HepG2 (cell line): ENCODE measurements around the gene PAPSS1. TPM values are rescaled to one million over a fixed set of nuclear protein-coding genes. Genes with fewer than 3 reads are reported as not detected.

Experiments
- ATAC-seq: fragments of 200-7000 bp; cut with Tn5 transposase; 3 replicates; pipeline ENCODE4 v1.9.1; 2020; ENCODE audit warnings: mild to moderate bottlenecking, moderate library complexity
- BruUV-seq: library from RNA; stranded (reverse); fragments of 400-500 nt; replicated peaks from 2 replicates; lab custom pipeline; 2021; lab: Mats Ljungman, UMichigan
- CTCF ChIA-PET: fragments of 300-600 bp; formaldehyde crosslinking; extraction: SDS; loops from one replicate; lab custom pipeline; 2021; ENCODE audit warnings: low total read pairs, inconsistent platforms, low intra/inter-chr PET ratio; lab: Yijun Ruan, JAX
- POLR2A ChIA-PET: fragments of 350-600 bp; sonication (Branson Sonifier 250); formaldehyde crosslinking; loops from one replicate; lab custom pipeline; 2020; ENCODE audit warnings: antibody characterized with exemption, inconsistent platforms; lab: Yijun Ruan, JAX
- DNase-seq: peaks from one replicate; pipeline ENCODE4 v3.0.0-alpha.2; 2015; ENCODE audit warnings: low spot score
- FAIRE-seq: peaks from 3 replicates; lab custom pipeline; 2011; peaks lifted over from hg19 to GRCh38; lab: Jason Lieb, UNC
- H2AFZ ChIP-seq: one replicate; pipeline ENCODE4 v1.6.1; 2011; ENCODE audit warnings: low read length, inconsistent platforms
- H3K27ac ChIP-seq: fragments of 300-600 bp; 3 replicates; pipeline ENCODE4 v1.8.0; 2011; ENCODE audit warnings: mixed run types, mild to moderate bottlenecking, mixed read lengths, low read length, inconsistent platforms; ENCODE audit not compliant: insufficient read depth; ENCODE audit errors: extremely low read length
- H3K27me3 ChIP-seq, 2 experiments: fragments of 200-600 bp in 1 of 2; 2 replicates in 1 of 2; 3 replicates in 1 of 2; pipeline versions ENCODE4 v1.6.0 to v1.8.0; 2011; ENCODE audit warnings: low read length in 2 of 2, mild to moderate bottlenecking in 2 of 2, moderate library complexity in 2 of 2, inconsistent platforms in 1 of 2; ENCODE audit not compliant: insufficient read depth in 2 of 2, control insufficient read depth in 1 of 2
- H3K36me3 ChIP-seq, 2 experiments: fragments of 200-600 bp in 1 of 2; replicated peaks in 1 of 2; 2 replicates in 1 of 2; 3 replicates in 1 of 2; pipeline versions ENCODE4 v1.5.1 to v1.8.0; 2011; ENCODE audit warnings: low read length in 2 of 2, inconsistent platforms in 1 of 2; ENCODE audit not compliant: insufficient read depth in 2 of 2, control insufficient read depth in 1 of 2
- H3K4me1 ChIP-seq: 2 replicates; pipeline ENCODE4 v1.5.1; 2012; ENCODE audit warnings: low read length, inconsistent platforms; ENCODE audit not compliant: insufficient read depth
- H3K4me2 ChIP-seq: 2 replicates; pipeline ENCODE4 v1.6.0; 2011; ENCODE audit warnings: low read depth, low read length, inconsistent platforms
- H3K4me3 ChIP-seq, 3 experiments: fragments of 200-600 bp in 1 of 3; sonication (generic), shearing (Covaris generic) in 1 of 3; replicated peaks in 1 of 3; 2 replicates each; pipeline ENCODE4 v1.5.1; 2011 to 2016; ENCODE audit warnings: low read length in 3 of 3, inconsistent platforms in 2 of 3, low read depth in 2 of 3, mild to moderate bottlenecking in 2 of 3, control low read depth in 1 of 3, mixed read lengths in 1 of 3; ENCODE audit not compliant: insufficient read depth in 1 of 3
- H3K79me2 ChIP-seq: one replicate; pipeline ENCODE4 v1.6.1; 2011; ENCODE audit warnings: low read length, inconsistent platforms; ENCODE audit not compliant: insufficient read depth
- H3K9ac ChIP-seq: 2 replicates; pipeline ENCODE4 v1.6.0; 2011; ENCODE audit warnings: mild to moderate bottlenecking, low read depth, low read length, inconsistent platforms; ENCODE audit not compliant: insufficient read depth
- H3K9me3 ChIP-seq: 2 replicates; pipeline ENCODE4 v1.5.1; 2012; ENCODE audit warnings: mild to moderate bottlenecking, low read length
- H4K20me1 ChIP-seq: 2 replicates; pipeline ENCODE4 v1.6.0; 2011; ENCODE audit warnings: inconsistent platforms, mild to moderate bottlenecking, low read length, moderate library complexity; ENCODE audit not compliant: insufficient read depth
- CBX2 ChIP-seq, 2 experiments: fragments of 200-600 bp in 1 of 2; sonication (generic); formaldehyde crosslinking in 1 of 2; IDR thresholded peaks; 2 replicates each; pipeline versions ENCODE4 v1.7.0 to v1.8.1; 2018 to 2022; ENCODE audit warnings: low read depth in 2 of 2, low read length in 1 of 2, mild to moderate bottlenecking in 1 of 2, missing genetic modification reagents in 1 of 2
- CENPT ChIP-seq: sonication (generic); formaldehyde crosslinking; IDR thresholded peaks from 2 replicates; pipeline ENCODE4 v1.8.0; 2022; ENCODE audit warnings: low read depth, mild to moderate bottlenecking, moderate library complexity, missing genetic modification reagents
- CTCF ChIP-seq: sonication (generic); formaldehyde crosslinking; IDR thresholded peaks from 2 replicates; pipeline ENCODE4 v1.5.0; 2020; ENCODE audit warnings: mild to moderate bottlenecking, missing genetic modification reagents, moderate library complexity
- HNRNPUL1 ChIP-seq: fragments of 200-400 bp; formaldehyde crosslinking; IDR thresholded peaks from 2 replicates; pipeline ENCODE4 v1.6.1; 2017; ENCODE audit warnings: low read depth, mild to moderate bottlenecking, low read length, moderate library complexity
- IKZF5 ChIP-seq: IDR thresholded peaks from 2 replicates; pipeline ENCODE4 v1.6.1; 2018; ENCODE audit warnings: missing genetic modification reagents, mild to moderate bottlenecking, missing compliant biosample characterization
- KAT7 ChIP-seq: IDR thresholded peaks from 2 replicates; pipeline ENCODE4 v1.6.1; 2018; ENCODE audit warnings: borderline replicate concordance, missing compliant biosample characterization
- KLF6 ChIP-seq: IDR thresholded peaks from 2 replicates; pipeline ENCODE4 v1.8.0; 2016; ENCODE audit warnings: missing biosample characterization, missing genetic modification reagents
- MIXL1 ChIP-seq: IDR thresholded peaks from 2 replicates; pipeline ENCODE4 v1.6.1; 2016
- NR2F6 ChIP-seq, 2 experiments: IDR thresholded peaks; 2 replicates each; pipeline ENCODE4 v1.6.1; 2016; ENCODE audit warnings: antibody characterized with exemption in 1 of 2, mild to moderate bottlenecking in 1 of 2
- PITX1 ChIP-seq: sonication (generic); formaldehyde crosslinking; IDR thresholded peaks from 2 replicates; pipeline ENCODE4 v1.5.1; 2020; ENCODE audit warnings: mild to moderate bottlenecking, missing genetic modification reagents
- SAFB2 ChIP-seq: sonication (generic); formaldehyde crosslinking; IDR thresholded peaks from 2 replicates; pipeline ENCODE4 v1.5.1; 2020; ENCODE audit warnings: missing genetic modification reagents, low read depth, mild to moderate bottlenecking, borderline replicate concordance
- SNAPC5 ChIP-seq: sonication (generic); formaldehyde crosslinking; IDR thresholded peaks from 2 replicates; pipeline ENCODE4 v1.8.1; 2023; ENCODE audit warnings: mild to moderate bottlenecking, missing genetic modification reagents, borderline replicate concordance
- ZBTB4 ChIP-seq: sonication (generic); formaldehyde crosslinking; IDR thresholded peaks from 2 replicates; pipeline ENCODE4 v1.4.0; 2020; ENCODE audit warnings: missing genetic modification reagents, mild to moderate bottlenecking, borderline replicate concordance
- ZNF224 ChIP-seq: sonication (generic); formaldehyde crosslinking; IDR thresholded peaks from 2 replicates; pipeline ENCODE4 v1.5.0; 2020; ENCODE audit warnings: mild to moderate bottlenecking, missing genetic modification reagents
- ZNF33A ChIP-seq: sonication (generic); formaldehyde crosslinking; IDR thresholded peaks from 2 replicates; pipeline ENCODE4 v1.5.1; 2020; ENCODE audit warnings: missing genetic modification reagents, mild to moderate bottlenecking, moderate library complexity, borderline replicate concordance
- ZNF75D ChIP-seq: sonication (generic); formaldehyde crosslinking; IDR thresholded peaks from 2 replicates; pipeline ENCODE4 v1.8.1; 2023; ENCODE audit warnings: missing genetic modification reagents, mild to moderate bottlenecking, borderline replicate concordance
- ZNF775 ChIP-seq: sonication (generic); formaldehyde crosslinking; IDR thresholded peaks from 2 replicates; pipeline ENCODE4 v1.4.0; 2020; ENCODE audit warnings: missing genetic modification reagents, mild to moderate bottlenecking, moderate library complexity, borderline replicate concordance
- ZNF782 ChIP-seq: sonication (generic); formaldehyde crosslinking; IDR thresholded peaks from 2 replicates; pipeline ENCODE4 v1.4.0; 2020; ENCODE audit warnings: missing genetic modification reagents, mild to moderate bottlenecking, borderline replicate concordance
- ZSCAN31 ChIP-seq: sonication (generic); formaldehyde crosslinking; IDR thresholded peaks from 2 replicates; pipeline ENCODE4 v1.5.0; 2020; ENCODE audit warnings: low read depth, mild to moderate bottlenecking, missing genetic modification reagents
- WGBS: methylation state at CpG from one replicate; pipeline ENCODE4 v1.1.6; 2017; ENCODE audit warnings: low lambda C conversion rate; 5-methylcytosine and 5-hydroxymethylcytosine counted together
- in situ Hi-C: cut with HindIII; loops from 2 replicates; pipeline ENCODE4 v1.10.0; 2017; ENCODE audit warnings: low pct_unique_long_range_greater_than_20kb; ENCODE audit not compliant: extremely low pct_ligation_motif_present
- intact Hi-C: fragments of 100-400 bp; cut with micrococcal nuclease; formaldehyde crosslinking; loops from one replicate; pipeline ENCODE4 v1.10.0; 2022; ENCODE audit not compliant: unreplicated experiment
- polyA plus RNA-seq, 8 experiments: library from polyadenylated mRNA; depleted of rRNA in 3 of 8; stranded (reverse) in 7 of 8; unstranded in 1 of 8; fragments of >200 nt; fragmentation: Illumina TruSeq in 4 of 8; extraction: Trizol in 4 of 8; gene quantifications; 2 replicates each; pipeline versions ENCODE4 v1.2.1 to v1.2.3, GENCODE V29; 2011 to 2016; ENCODE audit warnings: low read depth in 4 of 8, missing spikeins in 1 of 8, mixed read lengths in 1 of 8; ENCODE audit not compliant: insufficient read depth in 1 of 8
- total RNA-seq, 5 experiments: library from RNA; depleted of rRNA; stranded (reverse); fragments of >200 nt; fragmentation: Illumina TruSeq; extraction: Trizol; gene quantifications; 2 replicates each; pipeline ENCODE4 v1.2.3, GENCODE V29; 2016; ENCODE audit warnings: low read depth in 1 of 5

PAPSS1 gene
- total and polyA plus RNA-seq, 2 of the 13 experiments (the other 11 are each of a cell fraction or from before 2014, with no cell fraction given): 105 to 126 TPM

- H3K79me2 ChIP-seq: peaks cover 4% of the 10 kb centered on the region
- ATAC-seq (peak; percentile 72), FAIRE-seq (no peak), DNase-seq (peak; percentile 66)
- peaks cover 61% of the 10 kb centered on the region for H3K4me1 ChIP-seq
- no TSS peak for BruUV-seq
- H3K36me3 ChIP-seq: peaks cover 2 to 4% of the 10 kb centered on the region in 2 experiments; a peak in 3 of 5 replicates
- no peaks in the 10 kb centered on the region for H4K20me1 ChIP-seq
- ChIA-PET CTCF (no interaction called here), POLR2A (no interaction called here)
- intact Hi-C loops (no loop called here), in situ Hi-C loops (no loop called here)
- H3K9me3 ChIP-seq: no peaks in the 10 kb centered on the region
- WGBS: 47% methylated on average over 2 of the region's 2 CpGs
- peak overlapping the region; percentile 21; the same call in 1 of the 2 replicates for H3K4me2 ChIP-seq
- H3K27ac ChIP-seq: peak overlapping the region; percentile 64
- H3K9ac ChIP-seq: 0 out of 2 replicates have a peak overlapping the region, but pooled peaks have one; percentile 0
- H2AFZ ChIP-seq: no peak overlapping the region
- no peak overlapping the region for H3K4me3 ChIP-seq
- no peaks in the 10 kb centered on the region for H3K27me3 ChIP-seq
- TF ChIP-seq ZNF75D (CRISPR knock-in tag) (no peak), IKZF5 (CRISPR knock-in tag) (peak; percentile 69; the same call in 1 of the 2 replicates), SAFB2 (no peak), SNAPC5 (CRISPR knock-in tag) (no peak), PITX1 (CRISPR knock-in tag) (peak; percentile 63; the same call in 1 of the 2 replicates), MIXL1 (CRISPR knock-in tag) (peak; percentile 21; the same call in 1 of the 2 replicates), NR2F6 (IDR thresholded peaks at IDR 0.05) (no peak), NR2F6 (CRISPR knock-in tag; IDR thresholded peaks at IDR 0.05) (no peak), ZBTB4 (CRISPR knock-in tag) (no peak), HNRNPUL1 (no peak), ZSCAN31 (no peak), KLF6 (no peak), ZNF33A (no peak), ZNF775 (CRISPR knock-in tag) (no peak), CTCF (CRISPR knock-in tag) (no peak), ZNF782 (CRISPR knock-in tag) (no peak), KAT7 (CRISPR knock-in tag) (no peak), CBX2 (IDR thresholded peaks at IDR 0.05; ENCODE audit: low read depth, low read length) (no peak), CBX2 (CRISPR knock-in tag; IDR thresholded peaks at IDR 0.05; ENCODE audit: low read depth) (no peak), ZNF224 (CRISPR knock-in tag) (no peak), CENPT (CRISPR knock-in tag) (no peak)
Observed at GRCh38 chr4:107635735-107636134, 84.3 kb downstream of the PAPSS1 start.
